Panc1 (cell line): ENCODE data around the gene HNRNPM. TPM values are rescaled to one million over a fixed set of nuclear protein-coding genes. Genes with fewer than 3 reads are reported as not detected.

ENCODE experiments used
- ATAC-seq: fragments of 200-7000 bp; cut with Tn5 transposase; 2 replicates; pipeline ENCODE4 v1.9.1; 2020; ENCODE audit warnings: mild to moderate bottlenecking, moderate library complexity
- BruUV-seq: library from RNA; stranded (reverse); fragments of 400-500 nt; replicated peaks from 2 replicates; lab custom pipeline; 2021; lab: Mats Ljungman, UMichigan
- CTCF ChIA-PET: fragments of 300-600 bp; sonication (Branson Sonifier 250); formaldehyde crosslinking; loops from one replicate; lab custom pipeline; 2022; ENCODE audit warnings: antibody characterized with exemption; lab: Charles Lee
- POLR2A ChIA-PET: fragments of 300-600 bp; sonication (Branson Sonifier 250); formaldehyde crosslinking; loops from one replicate; lab custom pipeline; 2022; ENCODE audit warnings: antibody characterized with exemption; lab: Charles Lee
- DNase-seq: peaks from one replicate; pipeline ENCODE4 v3.0.0-alpha.2; 2010; ENCODE audit warnings: low read depth, low spot score
- H3K27ac ChIP-seq: 2 replicates; pipeline ENCODE4 v1.5.1; 2011; ENCODE audit warnings: mild to moderate bottlenecking, low read length, inconsistent platforms
- H3K27me3 ChIP-seq: fragments of 200-500 bp; sonication (Bioruptor generic); 2 replicates; pipeline ENCODE4 v1.6.0; 2014; ENCODE audit warnings: low read length, inconsistent platforms; ENCODE audit not compliant: control insufficient read depth, insufficient read depth
- H3K36me3 ChIP-seq: fragments of 200-500 bp; sonication (Bioruptor generic); 2 replicates; pipeline ENCODE4 v1.5.1; 2014; ENCODE audit warnings: inconsistent platforms, mild to moderate bottlenecking, low read length, moderate library complexity; ENCODE audit not compliant: control insufficient read depth, insufficient read depth
- H3K4me1 ChIP-seq: 2 replicates; pipeline ENCODE4 v1.5.1; 2011; ENCODE audit warnings: inconsistent platforms, mild to moderate bottlenecking, low read length, moderate library complexity; ENCODE audit not compliant: control insufficient read depth, insufficient read depth
- H3K4me3 ChIP-seq, 2 experiments: 2 replicates each; pipeline ENCODE4 v1.5.1; 2011 to 2012; ENCODE audit warnings: low read depth in 2 of 2, low read length in 2 of 2, mild to moderate bottlenecking in 2 of 2, inconsistent platforms in 1 of 2, moderate library complexity in 1 of 2
- H3K9me3 ChIP-seq: fragments of 200-500 bp; sonication (Bioruptor generic); 2 replicates; pipeline ENCODE4 v1.5.1; 2014; ENCODE audit warnings: low read depth, mild to moderate bottlenecking, inconsistent platforms, low read length, moderate library complexity; ENCODE audit not compliant: control insufficient read depth, insufficient read depth
- POLR2AphosphoS5 ChIP-seq: IDR thresholded peaks from 2 replicates; pipeline ENCODE4 v1.6.1; 2012; ENCODE audit warnings: mild to moderate bottlenecking, low read depth, low read length, moderate library complexity
- REST ChIP-seq, 2 experiments: IDR thresholded peaks; 2 replicates each; pipeline ENCODE4 v1.6.1; 2011 to 2012; ENCODE audit warnings: low read depth in 2 of 2, control low read depth in 1 of 2, low read length in 1 of 2, mild to moderate bottlenecking in 1 of 2, moderate library complexity in 1 of 2; ENCODE audit not compliant: insufficient read depth in 1 of 2
- SIN3A ChIP-seq: IDR thresholded peaks from 2 replicates; pipeline ENCODE4 v1.6.1; 2012; ENCODE audit warnings: low read depth, mild to moderate bottlenecking, low read length, moderate library complexity, borderline replicate concordance; ENCODE audit not compliant: insufficient read depth
- TCF7L2 ChIP-seq: IDR thresholded peaks from 2 replicates; pipeline ENCODE4 v1.6.1; 2011; ENCODE audit warnings: mild to moderate bottlenecking, low read depth, low read length, inconsistent platforms
- in situ Hi-C: cut with HindIII; loops from 2 replicates; pipeline ENCODE4 v1.10.0; 2016; ENCODE audit warnings: low sequenced_read_pairs, low pct_unique_long_range_greater_than_20kb
- intact Hi-C: fragments of 100-400 bp; cut with micrococcal nuclease; formaldehyde crosslinking; loops from one replicate; pipeline ENCODE4 v1.10.0; 2022; ENCODE audit not compliant: unreplicated experiment
- total RNA-seq: library from RNA; stranded (reverse); gene quantifications from one replicate; pipeline ENCODE4 v1.2.1, GENCODE V29; 2021; ENCODE audit not compliant: unreplicated experiment
- TF ChIP-seq, protein P1 (sequence below): fragments of 450-650 bp; IDR thresholded peaks from 2 replicates; pipeline ENCODE4 v1.5.1; 2017; ENCODE audit warnings: mild to moderate bottlenecking

The HNRNPM gene
- total RNA-seq, 1 experiment from 2014 or later = 225 TPM

GRCh38 chr19:8412783-8413628 lies 31.8 kb upstream of the HNRNPM start, which contains the start of gene MARCHF2:
TSS of gene MARCHF2 (plus strand) at chr19:8413305. CDS start at chr19:8421841, 8,536 bp downstream.
- TF ChIP-seq POLR2AphosphoS5 (no peak), SIN3A (no peak)
- TF ChIP-seq, protein P1, sequence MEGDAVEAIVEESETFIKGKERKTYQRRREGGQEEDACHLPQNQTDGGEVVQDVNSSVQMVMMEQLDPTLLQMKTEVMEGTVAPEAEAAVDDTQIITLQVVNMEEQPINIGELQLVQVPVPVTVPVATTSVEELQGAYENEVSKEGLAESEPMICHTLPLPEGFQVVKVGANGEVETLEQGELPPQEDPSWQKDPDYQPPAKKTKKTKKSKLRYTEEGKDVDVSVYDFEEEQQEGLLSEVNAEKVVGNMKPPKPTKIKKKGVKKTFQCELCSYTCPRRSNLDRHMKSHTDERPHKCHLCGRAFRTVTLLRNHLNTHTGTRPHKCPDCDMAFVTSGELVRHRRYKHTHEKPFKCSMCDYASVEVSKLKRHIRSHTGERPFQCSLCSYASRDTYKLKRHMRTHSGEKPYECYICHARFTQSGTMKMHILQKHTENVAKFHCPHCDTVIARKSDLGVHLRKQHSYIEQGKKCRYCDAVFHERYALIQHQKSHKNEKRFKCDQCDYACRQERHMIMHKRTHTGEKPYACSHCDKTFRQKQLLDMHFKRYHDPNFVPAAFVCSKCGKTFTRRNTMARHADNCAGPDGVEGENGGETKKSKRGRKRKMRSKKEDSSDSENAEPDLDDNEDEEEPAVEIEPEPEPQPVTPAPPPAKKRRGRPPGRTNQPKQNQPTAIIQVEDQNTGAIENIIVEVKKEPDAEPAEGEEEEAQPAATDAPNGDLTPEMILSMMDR = peak; percentile 87
- no peaks in the 10 kb centered on the region for H3K9me3 ChIP-seq
- peak within 1 kb of the TSS; percentile 65 to 67 for H3K4me3 ChIP-seq
- no peaks in the 10 kb centered on the region for H3K4me1 ChIP-seq
- peak; percentile 100 for ATAC-seq
- H3K27ac ChIP-seq = peak within 1 kb of the TSS; percentile 66
- POLR2A ChIA-PET = interaction anchor here (0.7 kb wide), 1 partner anchor 19 kb away, joined by 4 read pairs; no protein-coding TSS in a partner anchor
- BruUV-seq = no TSS peak
- H3K27me3 ChIP-seq = no peaks in the 10 kb centered on the region
- no peaks in the 10 kb centered on the region for H3K36me3 ChIP-seq
- in situ Hi-C loops = no loop called here
- CTCF ChIA-PET = interaction anchor here (0.6 to 1.0 kb wide), 9 partner anchors 9 to 146 kb away, joined by 3 to 9 read pairs (median 5); no protein-coding TSS in a partner anchor
- DNase-seq = peak; percentile 59
- intact Hi-C loops = no loop called here

DNA sequence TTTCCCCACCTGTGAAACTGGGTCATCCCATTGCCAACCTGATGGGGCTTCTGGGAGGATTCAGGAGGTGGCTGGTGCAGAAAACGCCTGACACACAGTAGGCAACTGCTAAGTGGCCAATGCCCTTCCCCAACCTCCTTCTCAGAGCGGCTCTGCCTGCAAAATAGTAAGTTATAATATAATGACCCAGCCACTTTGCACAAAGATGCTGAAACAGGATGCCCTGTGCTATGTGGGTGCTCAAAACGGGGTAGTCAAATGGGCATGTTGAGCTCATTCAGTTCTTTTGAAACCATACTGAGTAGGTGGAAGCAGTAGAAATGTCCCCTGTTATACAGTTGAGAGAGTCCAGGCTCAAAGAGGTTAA lies 31.2 kb upstream of the HNRNPM start:
- Histone ChIP-seq H3K36me3 (no peaks in the 10 kb centered on the region), H3K4me3 (peak overlapping the region; percentile 65 to 67), H3K9me3 (no peaks in the 10 kb centered on the region), H3K27me3 (no peaks in the 10 kb centered on the region), H3K4me1 (no peaks in the 10 kb centered on the region), H3K27ac (peak overlapping the region; percentile 66)
- ChIA-PET CTCF (interaction anchor here (0.7 kb wide), 1 partner anchor 136 kb away, joined by 4 read pairs; no protein-coding TSS in a partner anchor), POLR2A (no interaction called here)
- TF ChIP-seq REST (IDR thresholded peaks at IDR 0.05; ENCODE audit: insufficient read depth in 1 of 2, low read depth in 2 of 2, low read length in 1 of 2) (no peak), POLR2AphosphoS5 (no peak), SIN3A (no peak)
- no peak for ATAC-seq
- no TSS peak for BruUV-seq
- intact Hi-C loops = no loop called here
- DNase-seq = no peak
- in situ Hi-C loops = no loop called here

DNA sequence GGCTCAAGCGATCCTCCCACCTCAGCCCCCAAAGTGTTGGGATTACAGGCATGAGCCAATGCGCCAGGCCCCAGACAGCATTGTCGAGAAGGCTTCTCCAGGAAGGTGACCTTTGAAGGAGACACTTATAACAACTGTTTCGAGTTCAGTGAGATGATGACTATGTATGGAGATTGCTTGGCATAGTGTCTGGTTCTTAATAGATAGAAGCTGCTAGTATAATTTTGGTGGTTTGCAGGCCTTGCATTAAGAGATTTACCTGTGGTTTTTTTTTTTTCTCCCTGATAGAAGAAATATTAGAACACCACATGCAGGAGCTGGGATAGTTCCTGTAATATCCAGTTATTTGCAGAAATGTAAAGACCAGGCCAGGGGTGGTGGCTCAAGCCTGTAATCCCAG lies 28.0 kb upstream of the HNRNPM start:
- no peaks in the 10 kb centered on the region for H3K4me1 ChIP-seq
- intact Hi-C loops (no loop called here), in situ Hi-C loops (no loop called here)
- no peaks in the 10 kb centered on the region for H3K36me3 ChIP-seq
- no peak overlapping the region for H3K27ac ChIP-seq
- ChIA-PET POLR2A (no interaction called here), CTCF (no interaction called here)
- no peaks in the 10 kb centered on the region for H3K9me3 ChIP-seq
- DNase-seq = no peak
- H3K27me3 ChIP-seq = no peaks in the 10 kb centered on the region
- no peak for ATAC-seq
- TF ChIP-seq POLR2AphosphoS5 (no peak), TCF7L2 (no peak), REST (IDR thresholded peaks at IDR 0.05; ENCODE audit: insufficient read depth in 1 of 2, low read depth in 2 of 2, low read length in 1 of 2) (no peak), SIN3A (no peak)
- TF ChIP-seq, protein P1 = no peak
- BruUV-seq = no TSS peak
- no peak overlapping the region for H3K4me3 ChIP-seq
